ENCODE measurements around the gene CNEP1R1. TPM values are rescaled to one million over a fixed set of nuclear protein-coding genes. Genes with fewer than 3 reads are reported as not detected.

Gene CNEP1R1
- total RNA-seq, 2 donors from 2014 or later: 11.5 to 22.3 TPM

- Histone ChIP-seq H3K9me3 (no peaks in the 10 kb centered on the region), H3K4me3 (no peak overlapping the region), H3K36me3 (replicated peaks in 1 of 2; ENCODE audit: insufficient read depth in 1 of 2, low read depth in 2 of 2) (no peaks in the 10 kb centered on the region), H3K27ac (no peak overlapping the region), H3K4me1 (no peaks in the 10 kb centered on the region), H3K27me3 (no peaks in the 10 kb centered on the region)
- no peak for ATAC-seq
- no peak for DNase-seq
- TF ChIP-seq POLR2A (IDR thresholded peaks at IDR 0.05): no peak
- TF ChIP-seq CTCF (IDR thresholded peaks at IDR 0.05): no peak
- WGBS, 2 donors: 64 to 69% methylated on average over 4 of the region's 4 CpGs
- intact Hi-C loops (cut with DNase I): no loop called here
Observed at GRCh38 chr16:50004239-50004638, 20.8 kb upstream of the CNEP1R1 start.

- Histone ChIP-seq H3K36me3 (replicated peaks in 1 of 2; ENCODE audit: insufficient read depth in 1 of 2, low read depth in 2 of 2) (no peaks in the 10 kb centered on the region), H3K27me3 (no peaks in the 10 kb centered on the region), H3K4me3 (no peak overlapping the region), H3K9me3 (no peaks in the 10 kb centered on the region), H3K27ac (no peak overlapping the region), H3K4me1 (no peaks in the 10 kb centered on the region)
- 77 to 93% methylated on average over 2 of the region's 2 CpGs for WGBS, 2 donors
- TF ChIP-seq POLR2A (IDR thresholded peaks at IDR 0.05) (no peak), CTCF (IDR thresholded peaks at IDR 0.05) (no peak)
- intact Hi-C loops (cut with DNase I): no loop called here
- DNase-seq (no peak), ATAC-seq (no peak)
Observed at GRCh38 chr16:50006964-50007363, 18.1 kb upstream of the CNEP1R1 start.

GRCh38 chr16:50007744-50008143 lies 17.3 kb upstream of the CNEP1R1 start:
- Histone ChIP-seq H3K27me3 (no peaks in the 10 kb centered on the region), H3K9me3 (no peaks in the 10 kb centered on the region), H3K4me1 (no peaks in the 10 kb centered on the region), H3K4me3 (no peak overlapping the region), H3K27ac (no peak overlapping the region), H3K36me3 (replicated peaks in 1 of 2; ENCODE audit: insufficient read depth in 1 of 2, low read depth in 2 of 2) (no peaks in the 10 kb centered on the region)
- WGBS, 2 donors: 88 to 91% methylated on average over 1 of the region's 1 CpG
- TF ChIP-seq POLR2A (IDR thresholded peaks at IDR 0.05) (no peak), CTCF (IDR thresholded peaks at IDR 0.05) (no peak)
- ATAC-seq (no peak), DNase-seq (no peak)
- intact Hi-C loops (cut with DNase I): no loop called here

GRCh38 chr16:50010212-50010611 lies 14.8 kb upstream of the CNEP1R1 start:
- TF ChIP-seq CTCF (IDR thresholded peaks at IDR 0.05) (no peak), POLR2A (IDR thresholded peaks at IDR 0.05) (no peak)
- H3K27me3 ChIP-seq: no peaks in the 10 kb centered on the region
- WGBS, 2 donors: 79 to 83% methylated on average over 1 to 2 of the region's 2 CpGs

GRCh38 chr16:50011707-50012106 lies 13.3 kb upstream of the CNEP1R1 start:
- 49 to 58% methylated on average over 3 of the region's 3 CpGs for WGBS, 2 donors
- no peak for TF ChIP-seq CTCF (IDR thresholded peaks at IDR 0.05)
- TF ChIP-seq POLR2A (IDR thresholded peaks at IDR 0.05): no peak
- Histone ChIP-seq H3K4me3 (no peak overlapping the region), H3K36me3 (replicated peaks in 1 of 2; ENCODE audit: insufficient read depth in 1 of 2, low read depth in 2 of 2) (no peaks in the 10 kb centered on the region), H3K4me1 (no peaks in the 10 kb centered on the region), H3K27ac (no peak overlapping the region), H3K27me3 (no peaks in the 10 kb centered on the region), H3K9me3 (no peaks in the 10 kb centered on the region)
- DNase-seq (no peak), ATAC-seq (no peak)
- intact Hi-C loops (cut with DNase I): no loop called here

More at GRCh38 chr16:50010212-50010611, 14.8 kb upstream of the CNEP1R1 start:
- intact Hi-C loops (cut with DNase I): no loop called here
- H3K4me1 ChIP-seq: no peaks in the 10 kb centered on the region
- no peaks in the 10 kb centered on the region for H3K36me3 ChIP-seq (replicated peaks in 1 of 2; ENCODE audit: insufficient read depth in 1 of 2, low read depth in 2 of 2)
- no peak for ATAC-seq
- no peak for DNase-seq
- no peak overlapping the region for H3K4me3 ChIP-seq
- H3K9me3 ChIP-seq: no peaks in the 10 kb centered on the region
- H3K27ac ChIP-seq: no peak overlapping the region
